ENCODE results near the gene UNC5B. TPM values are rescaled to one million over a fixed set of nuclear protein-coding genes. Genes with fewer than 3 reads are reported as not detected.
A peak's percentile ranks its signal among the peaks of the same experiment; 100 is the strongest.

The UNC5B gene
- total RNA-seq, 1 experiment from 2014 or later: 9.9 TPM

DNA sequence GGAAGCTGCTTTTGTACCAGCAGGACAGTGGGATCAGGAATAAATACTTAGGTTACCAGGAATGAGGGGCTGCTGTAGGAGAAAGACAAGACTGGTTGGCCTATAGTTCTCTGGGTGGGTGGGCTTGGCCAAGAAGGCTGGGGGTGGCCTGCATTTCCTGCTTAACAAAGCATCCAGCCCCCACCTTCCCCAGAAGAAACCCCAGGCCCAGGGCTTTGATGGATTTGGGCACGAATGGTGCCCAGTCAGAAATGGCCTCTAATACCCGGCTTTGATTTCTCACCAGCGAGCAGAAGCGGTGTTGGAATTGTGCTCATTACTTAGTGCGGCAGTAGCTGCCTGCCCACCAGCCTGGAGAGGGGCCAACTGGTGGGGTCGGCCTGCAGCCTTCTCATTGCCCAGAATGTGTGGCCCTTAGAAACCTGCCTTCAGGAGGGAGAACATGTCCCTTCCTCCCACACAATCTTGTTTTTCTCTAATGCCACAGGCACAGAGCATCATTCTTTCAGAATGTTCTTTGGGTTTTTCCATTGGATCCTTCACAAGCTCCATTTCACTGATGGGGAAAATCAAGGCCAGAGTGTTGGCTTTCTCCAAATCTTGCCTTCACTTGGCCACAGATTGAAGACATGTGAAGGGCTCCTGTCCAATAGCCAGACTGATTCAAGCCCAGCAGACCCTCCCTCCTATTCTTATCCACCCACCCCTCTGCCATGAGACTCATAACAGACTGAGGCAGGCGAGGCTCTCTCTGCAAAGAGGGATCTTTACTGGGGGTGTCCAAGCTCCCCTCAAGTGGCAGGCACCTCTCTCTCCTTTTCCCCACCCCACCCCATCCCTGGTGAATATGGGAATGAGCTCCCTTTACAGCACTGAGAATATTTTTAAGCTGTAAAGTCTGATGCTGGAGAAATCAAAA, 2.5 kb downstream of the UNC5B start:
- no peak overlapping the region for H3K27ac ChIP-seq (ENCODE audit: low read depth, low read length, poor library complexity, severe bottlenecking)
- no peaks in the 10 kb centered on the region for H3K9me3 ChIP-seq (ENCODE audit: low read depth, low read length, poor library complexity, severe bottlenecking)
- ChIA-PET CTCF (no interaction called here), POLR2A (ENCODE audit: low non-redundant PET) (no interaction called here)
- no peaks in the 10 kb centered on the region for H3K36me3 ChIP-seq (ENCODE audit: insufficient read depth, low read length, poor library complexity, severe bottlenecking)
- TF ChIP-seq, protein P1, sequence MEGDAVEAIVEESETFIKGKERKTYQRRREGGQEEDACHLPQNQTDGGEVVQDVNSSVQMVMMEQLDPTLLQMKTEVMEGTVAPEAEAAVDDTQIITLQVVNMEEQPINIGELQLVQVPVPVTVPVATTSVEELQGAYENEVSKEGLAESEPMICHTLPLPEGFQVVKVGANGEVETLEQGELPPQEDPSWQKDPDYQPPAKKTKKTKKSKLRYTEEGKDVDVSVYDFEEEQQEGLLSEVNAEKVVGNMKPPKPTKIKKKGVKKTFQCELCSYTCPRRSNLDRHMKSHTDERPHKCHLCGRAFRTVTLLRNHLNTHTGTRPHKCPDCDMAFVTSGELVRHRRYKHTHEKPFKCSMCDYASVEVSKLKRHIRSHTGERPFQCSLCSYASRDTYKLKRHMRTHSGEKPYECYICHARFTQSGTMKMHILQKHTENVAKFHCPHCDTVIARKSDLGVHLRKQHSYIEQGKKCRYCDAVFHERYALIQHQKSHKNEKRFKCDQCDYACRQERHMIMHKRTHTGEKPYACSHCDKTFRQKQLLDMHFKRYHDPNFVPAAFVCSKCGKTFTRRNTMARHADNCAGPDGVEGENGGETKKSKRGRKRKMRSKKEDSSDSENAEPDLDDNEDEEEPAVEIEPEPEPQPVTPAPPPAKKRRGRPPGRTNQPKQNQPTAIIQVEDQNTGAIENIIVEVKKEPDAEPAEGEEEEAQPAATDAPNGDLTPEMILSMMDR (conservative IDR thresholded peaks at IDR 0.05; ENCODE audit: low read depth, low read length): no peak
- no peak for TF ChIP-seq EZH2 (IDR thresholded peaks at IDR 0.05; ENCODE audit: borderline replicate concordance, low read depth, low read length, poor library complexity, severe bottlenecking)
- no peaks in the 10 kb centered on the region for H3K27me3 ChIP-seq (replicated peaks; ENCODE audit: insufficient read depth, low read depth, low read length, poor library complexity)
- H3K4me3 ChIP-seq (ENCODE audit: low read depth, low read length, poor library complexity, severe bottlenecking): peak overlapping the region; percentile 88
- H3K4me1 ChIP-seq (ENCODE audit: insufficient read depth, low read length, poor library complexity, severe bottlenecking): peaks cover 55% of the 10 kb centered on the region
- no peak for DNase-seq (ENCODE audit: low spot score)
- BruUV-seq (replicated peaks): TSS peak; percentile 24
- intact Hi-C loops (cut with micrococcal nuclease; ENCODE audit: unreplicated experiment): loop anchor here (5.0 kb wide), 1 partner anchor 52 kb away; no protein-coding TSS in a partner anchor

DNA sequence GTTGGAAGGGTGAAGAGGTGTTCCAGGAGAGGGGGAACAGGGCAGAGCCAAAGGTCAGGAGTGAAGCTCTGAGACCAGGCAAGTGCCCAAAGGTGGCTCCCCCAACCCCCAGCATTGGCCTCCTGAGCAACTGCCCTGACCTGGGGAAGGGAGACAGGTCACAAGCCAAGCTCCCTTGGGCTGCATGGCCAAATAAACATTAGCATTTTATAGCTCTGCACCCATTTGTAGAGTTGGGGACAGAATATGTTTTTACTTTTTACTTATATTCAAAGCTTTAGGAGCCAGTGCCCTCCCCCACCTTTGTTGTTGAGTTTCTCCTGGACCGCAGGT, 4.0 kb downstream of the UNC5B start:
- TF ChIP-seq EZH2 (IDR thresholded peaks at IDR 0.05; ENCODE audit: borderline replicate concordance, low read depth, low read length, poor library complexity, severe bottlenecking): no peak
- H3K27ac ChIP-seq (ENCODE audit: low read depth, low read length, poor library complexity, severe bottlenecking): peak overlapping the region; percentile 54
- BruUV-seq (replicated peaks): no TSS peak
- intact Hi-C loops (cut with micrococcal nuclease; ENCODE audit: unreplicated experiment): loop anchor here (5.0 kb wide), 1 partner anchor 51 kb away; no protein-coding TSS in a partner anchor
- ChIA-PET POLR2A (ENCODE audit: low non-redundant PET) (no interaction called here), CTCF (no interaction called here)
- peak overlapping the region; percentile 54 for H3K4me3 ChIP-seq (ENCODE audit: low read depth, low read length, poor library complexity, severe bottlenecking)
- H3K27me3 ChIP-seq (replicated peaks; ENCODE audit: insufficient read depth, low read depth, low read length, poor library complexity): no peaks in the 10 kb centered on the region
- no peaks in the 10 kb centered on the region for H3K36me3 ChIP-seq (ENCODE audit: insufficient read depth, low read length, poor library complexity, severe bottlenecking)
- H3K4me1 ChIP-seq (ENCODE audit: insufficient read depth, low read length, poor library complexity, severe bottlenecking): peaks cover 62% of the 10 kb centered on the region
- no peak for DNase-seq (ENCODE audit: low spot score)
- no peaks in the 10 kb centered on the region for H3K9me3 ChIP-seq (ENCODE audit: low read depth, low read length, poor library complexity, severe bottlenecking)

DNA sequence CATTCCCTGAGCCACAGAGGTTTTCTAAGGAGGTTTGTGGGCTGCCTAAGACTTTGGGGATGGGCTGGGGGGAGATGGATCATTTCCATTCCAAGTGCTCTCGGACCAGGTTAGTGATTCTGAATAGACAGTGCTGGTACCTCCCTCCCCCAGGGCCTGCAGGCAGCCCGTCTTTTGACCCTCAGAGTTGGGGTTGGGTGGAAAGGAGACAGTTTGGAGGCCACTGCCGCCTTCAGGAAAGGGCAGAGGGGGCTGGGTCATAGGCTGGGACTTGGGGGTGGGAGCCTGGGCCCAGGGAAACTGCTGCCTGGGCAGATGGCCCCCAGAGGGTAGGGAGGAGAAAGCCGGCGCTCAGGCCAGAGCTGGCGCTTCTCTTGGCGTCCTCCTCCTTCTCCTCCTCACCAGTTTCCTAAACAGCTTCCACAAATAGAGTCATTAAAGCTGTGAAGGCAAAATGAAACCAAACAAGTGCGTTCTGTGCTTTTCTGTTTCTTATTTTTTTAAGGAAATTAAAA, 4.4 kb downstream of the UNC5B start:
- BruUV-seq (replicated peaks): no TSS peak
- POLR2A ChIA-PET (ENCODE audit: low non-redundant PET): no interaction called here
- DNase-seq (ENCODE audit: low spot score): no peak
- CTCF ChIA-PET: no interaction called here
- Histone ChIP-seq H3K9me3 (ENCODE audit: low read depth, low read length, poor library complexity, severe bottlenecking) (no peaks in the 10 kb centered on the region), H3K4me3 (ENCODE audit: low read depth, low read length, poor library complexity, severe bottlenecking) (peak overlapping the region; percentile 54), H3K27ac (ENCODE audit: low read depth, low read length, poor library complexity, severe bottlenecking) (peak overlapping the region; percentile 54), H3K36me3 (ENCODE audit: insufficient read depth, low read length, poor library complexity, severe bottlenecking) (no peaks in the 10 kb centered on the region), H3K27me3 (replicated peaks; ENCODE audit: insufficient read depth, low read depth, low read length, poor library complexity) (no peaks in the 10 kb centered on the region), H3K4me1 (ENCODE audit: insufficient read depth, low read length, poor library complexity, severe bottlenecking) (peaks cover 65% of the 10 kb centered on the region)
- intact Hi-C loops (cut with micrococcal nuclease; ENCODE audit: unreplicated experiment): loop anchor here (5.0 kb wide), 1 partner anchor 50 kb away; no protein-coding TSS in a partner anchor
- TF ChIP-seq EZH2 (IDR thresholded peaks at IDR 0.05; ENCODE audit: borderline replicate concordance, low read depth, low read length, poor library complexity, severe bottlenecking): no peak
- TF ChIP-seq, protein P1 (conservative IDR thresholded peaks at IDR 0.05; ENCODE audit: low read depth, low read length): no peak

Data from A673 (cell line).